ENCODE results near the gene HSP90AB1.

The HSP90AB1 gene

DNA sequence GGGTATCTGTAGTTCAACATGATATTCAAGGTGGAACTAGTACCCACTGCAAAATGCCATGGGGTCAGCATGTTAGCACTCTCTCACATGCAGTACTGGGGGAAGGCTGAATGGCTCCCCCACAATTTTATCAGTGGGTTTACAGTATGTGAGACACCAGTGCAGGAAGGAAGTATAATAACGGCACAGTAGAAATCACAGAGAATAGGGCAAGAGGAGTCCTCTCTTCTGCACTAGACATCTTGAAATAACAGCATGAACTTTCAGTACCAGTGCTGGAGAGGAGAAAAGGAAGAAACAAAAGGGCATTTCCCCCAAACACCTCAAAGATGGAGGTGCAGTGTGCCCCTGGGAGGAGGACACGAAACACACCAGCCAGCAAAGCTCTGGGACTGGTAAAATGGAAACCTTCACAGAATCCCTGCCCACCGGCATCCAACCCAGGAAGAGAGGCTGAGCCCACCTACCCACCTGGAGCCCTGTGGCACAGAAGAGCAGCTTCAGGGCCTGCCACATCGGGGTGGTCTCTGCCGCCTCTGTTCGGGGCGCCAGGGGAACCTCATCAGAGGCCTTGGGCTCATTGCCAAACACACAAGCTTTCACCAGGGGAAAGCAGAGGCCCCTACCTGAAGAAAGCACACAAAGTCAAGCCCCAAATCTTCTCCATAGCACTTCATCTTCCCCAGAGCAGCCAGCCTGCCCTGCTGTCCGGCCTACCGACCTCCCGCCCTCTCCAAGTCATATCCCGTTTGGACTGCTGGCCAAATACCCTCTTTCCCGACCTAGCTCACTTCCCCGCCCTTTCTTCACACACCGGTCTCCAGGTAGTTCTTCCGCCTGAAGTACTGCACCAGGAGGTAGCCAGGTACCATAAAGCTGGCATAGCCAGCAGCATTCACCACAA lies 9.2 kb downstream of the HSP90AB1 start:
- peak overlapping the region; percentile 65; the same call in 1 of the 2 replicates for H3K27ac ChIP-seq (ENCODE audit: extremely low read depth, low read depth, low read length)
- POLR2A ChIA-PET = interaction anchor here (0.6 to 3.7 kb wide), 20 partner anchors 9 to 649 kb away, joined by 3 to 131 read pairs (median 4); partner anchors contain the start of genes AARS2, HSP90AB1 and SLC29A1
- H3K9me3 ChIP-seq (ENCODE audit: control insufficient read depth, insufficient read depth, low read depth, low read length) = no peaks in the 10 kb centered on the region
- peak overlapping the region; percentile 82 for H3K4me3 ChIP-seq (ENCODE audit: low read depth, low read length)
- H3K4me1 ChIP-seq (ENCODE audit: control insufficient read depth, insufficient read depth, low read length) = no peaks in the 10 kb centered on the region
- CTCF ChIA-PET = interaction anchor here (0.6 to 3.2 kb wide), 37 partner anchors 8 to 590 kb away, joined by 3 to 36 read pairs (median 5); partner anchors contain the start of genes AARS2 and HSP90AB1
- TF ChIP-seq PRDM1 (tag by site-specific recombination; IDR thresholded peaks at IDR 0.05) (peak; percentile 65), OVOL3 (tag by site-specific recombination; IDR thresholded peaks at IDR 0.05) (no peak), SETDB1 (IDR thresholded peaks at IDR 0.05; ENCODE audit: insufficient read length, low read length) (no peak), SP3 (tag by site-specific recombination; IDR thresholded peaks at IDR 0.05) (no peak), ZNF10 (tag by site-specific recombination; IDR thresholded peaks at IDR 0.05) (peak; percentile 33; the same call in 1 of the 2 replicates)
- H3K36me3 ChIP-seq (ENCODE audit: control insufficient read depth in 2 of 2, insufficient read depth in 1 of 2, low read length in 2 of 2) = peaks cover 12 to 68% of the 10 kb centered on the region in 2 experiments

DNA sequence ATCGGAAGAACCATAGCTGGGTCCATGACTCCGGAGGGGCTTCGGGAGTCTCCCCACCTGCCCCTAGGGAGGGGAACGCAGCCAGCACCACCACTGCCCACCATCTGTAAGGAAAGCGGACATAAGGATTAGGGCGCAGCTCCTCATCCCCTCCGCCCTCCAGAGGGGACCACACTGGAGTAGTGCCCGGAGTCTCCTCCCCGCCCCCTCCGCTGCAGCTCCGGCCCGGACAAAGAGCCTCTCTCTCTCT lies 9.8 kb downstream of the HSP90AB1 start:
- Histone ChIP-seq H3K4me1 (ENCODE audit: control insufficient read depth, insufficient read depth, low read length) (no peaks in the 10 kb centered on the region), H3K36me3 (ENCODE audit: control insufficient read depth in 2 of 2, insufficient read depth in 1 of 2, low read length in 2 of 2) (peaks cover 10 to 67% of the 10 kb centered on the region in 2 experiments; a peak in 2 of 3 replicates), H3K9me3 (ENCODE audit: control insufficient read depth, insufficient read depth, low read depth, low read length) (no peaks in the 10 kb centered on the region), H3K27ac (ENCODE audit: extremely low read depth, low read depth, low read length) (peak overlapping the region; percentile 65; the same call in 1 of the 2 replicates), H3K4me3 (ENCODE audit: low read depth, low read length) (peak overlapping the region; percentile 82)
- CTCF ChIA-PET = interaction anchor here (0.6 to 3.2 kb wide), 39 partner anchors 8 to 1212 kb away, joined by 3 to 36 read pairs (median 5); partner anchors contain the start of genes AARS2 and HSP90AB1
- 0 out of 2 replicates have a peak, but pooled peaks have one; percentile 38 for TF ChIP-seq ZNF366 (tag by site-specific recombination; conservative IDR thresholded peaks at IDR 0.05)
- TF ChIP-seq ZBTB8A (tag by site-specific recombination; IDR thresholded peaks at IDR 0.05) = peak; percentile 47; the same call in 1 of the 2 replicates
- TF ChIP-seq ZNF768 (tag by site-specific recombination; IDR thresholded peaks at IDR 0.05) = no peak
- POLR2A ChIA-PET = interaction anchor here (0.6 to 3.7 kb wide), 21 partner anchors 10 to 650 kb away, joined by 3 to 131 read pairs (median 4); partner anchors contain the start of genes AARS2, HSP90AB1 and SLC29A1

DNA sequence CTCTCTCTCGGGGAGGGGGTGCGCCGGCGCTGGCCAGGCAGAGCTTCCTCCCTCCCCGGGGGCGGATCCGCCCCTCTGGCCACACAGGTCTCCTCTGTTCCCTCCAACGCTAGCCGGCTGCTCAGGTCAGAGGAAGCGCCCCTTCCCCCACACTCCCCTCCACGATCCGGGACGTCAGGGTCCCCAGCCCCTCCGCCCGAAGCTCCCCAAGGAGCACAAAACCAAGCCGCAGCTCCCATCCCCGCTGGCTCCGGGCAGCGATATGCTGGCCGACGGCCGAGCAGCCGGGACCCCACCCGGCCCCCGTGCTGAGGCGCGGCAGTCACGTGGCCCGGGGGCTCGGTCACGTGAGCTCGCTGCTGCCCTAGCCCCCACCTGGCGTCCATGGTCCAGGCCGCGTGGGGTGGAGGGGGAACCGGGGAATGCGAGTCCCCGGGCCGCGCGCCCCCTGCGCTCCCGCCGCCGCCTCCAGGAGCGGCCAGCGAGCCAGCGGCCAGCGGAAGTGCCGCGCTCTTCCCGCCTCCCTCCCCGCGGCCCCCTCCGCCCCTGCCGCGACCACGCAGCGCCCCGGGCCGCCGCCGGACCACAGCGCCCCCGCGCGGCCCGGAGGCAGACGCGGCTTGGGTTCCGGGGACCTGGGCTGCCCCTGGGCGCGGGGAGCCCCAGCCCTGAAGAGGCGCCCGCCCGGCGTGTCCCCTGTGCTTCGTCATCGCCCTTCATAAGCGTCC lies 10.3 kb downstream of the HSP90AB1 start, which contains the start of gene SLC35B2:
Gene SLC35B2 (minus strand): TSS at position 504 of the 728 bp plus-strand sequence. CDS start 118 bp downstream, at position 386.
- peak within 1 kb of the TSS; percentile 82 for H3K4me3 ChIP-seq (ENCODE audit: low read depth, low read length)
- POLR2A ChIA-PET = interaction anchor here (0.6 to 3.7 kb wide), 22 partner anchors 11 to 650 kb away, joined by 3 to 131 read pairs (median 4); partner anchors contain the start of genes AARS2, HSP90AB1 and SLC29A1
- peaks cover 5 to 66% of the 10 kb centered on the region in 2 experiments; a peak in 2 of 3 replicates for H3K36me3 ChIP-seq (ENCODE audit: control insufficient read depth in 2 of 2, insufficient read depth in 1 of 2, low read length in 2 of 2)
- H3K9me3 ChIP-seq (ENCODE audit: control insufficient read depth, insufficient read depth, low read depth, low read length) = no peaks in the 10 kb centered on the region
- H3K27ac ChIP-seq (ENCODE audit: extremely low read depth, low read depth, low read length) = peak within 1 kb of the TSS; percentile 65; the same call in 1 of the 2 replicates
- no peaks in the 10 kb centered on the region for H3K4me1 ChIP-seq (ENCODE audit: control insufficient read depth, insufficient read depth, low read length)
- CTCF ChIA-PET = interaction anchor here (0.6 to 3.2 kb wide), 38 partner anchors 7 to 1212 kb away, joined by 3 to 36 read pairs (median 5); partner anchors contain the start of genes AARS2 and HSP90AB1
- TF ChIP-seq ZNF521 (tag by site-specific recombination; IDR thresholded peaks at IDR 0.05) (no peak), ZNF2 (tag by site-specific recombination; IDR thresholded peaks at IDR 0.05) (peak; percentile 26; the same call in 1 of the 2 replicates), SP7 (tag by site-specific recombination; IDR thresholded peaks at IDR 0.05) (peak; percentile 88), ZNF626 (tag by site-specific recombination; IDR thresholded peaks at IDR 0.05) (no peak), ZIC2 (tag by site-specific recombination; IDR thresholded peaks at IDR 0.05) (peak; percentile 82), ZNF324 (tag by site-specific recombination; IDR thresholded peaks at IDR 0.05) (peak; percentile 91), ZNF843 (tag by site-specific recombination; IDR thresholded peaks at IDR 0.05) (peak; percentile 50; the same call in 1 of the 2 replicates), HOXC10 (CRISPR knock-in tag; IDR thresholded peaks at IDR 0.05) (0 out of 2 replicates have a peak, but pooled peaks have one; percentile 75), KLF8 (tag by site-specific recombination; IDR thresholded peaks at IDR 0.05) (peak; percentile 97), ZNF677 (tag by site-specific recombination; IDR thresholded peaks at IDR 0.05) (peak; percentile 38; the same call in 1 of the 2 replicates)
- TF ChIP-seq, protein P1, sequence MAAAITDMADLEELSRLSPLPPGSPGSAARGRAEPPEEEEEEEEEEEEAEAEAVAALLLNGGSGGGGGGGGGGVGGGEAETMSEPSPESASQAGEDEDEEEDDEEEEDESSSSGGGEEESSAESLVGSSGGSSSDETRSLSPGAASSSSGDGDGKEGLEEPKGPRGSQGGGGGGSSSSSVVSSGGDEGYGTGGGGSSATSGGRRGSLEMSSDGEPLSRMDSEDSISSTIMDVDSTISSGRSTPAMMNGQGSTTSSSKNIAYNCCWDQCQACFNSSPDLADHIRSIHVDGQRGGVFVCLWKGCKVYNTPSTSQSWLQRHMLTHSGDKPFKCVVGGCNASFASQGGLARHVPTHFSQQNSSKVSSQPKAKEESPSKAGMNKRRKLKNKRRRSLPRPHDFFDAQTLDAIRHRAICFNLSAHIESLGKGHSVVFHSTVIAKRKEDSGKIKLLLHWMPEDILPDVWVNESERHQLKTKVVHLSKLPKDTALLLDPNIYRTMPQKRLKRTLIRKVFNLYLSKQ (tag by site-specific recombination; IDR thresholded peaks at IDR 0.05; ENCODE audit: borderline replicate concordance) = no peak
- TF ChIP-seq, protein P2, sequence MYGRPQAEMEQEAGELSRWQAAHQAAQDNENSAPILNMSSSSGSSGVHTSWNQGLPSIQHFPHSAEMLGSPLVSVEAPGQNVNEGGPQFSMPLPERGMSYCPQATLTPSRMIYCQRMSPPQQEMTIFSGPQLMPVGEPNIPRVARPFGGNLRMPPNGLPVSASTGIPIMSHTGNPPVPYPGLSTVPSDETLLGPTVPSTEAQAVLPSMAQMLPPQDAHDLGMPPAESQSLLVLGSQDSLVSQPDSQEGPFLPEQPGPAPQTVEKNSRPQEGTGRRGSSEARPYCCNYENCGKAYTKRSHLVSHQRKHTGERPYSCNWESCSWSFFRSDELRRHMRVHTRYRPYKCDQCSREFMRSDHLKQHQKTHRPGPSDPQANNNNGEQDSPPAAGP (tag by site-specific recombination; IDR thresholded peaks at IDR 0.05) = peak; percentile 90; the same call in 1 of the 2 replicates
- TF ChIP-seq, protein P3, sequence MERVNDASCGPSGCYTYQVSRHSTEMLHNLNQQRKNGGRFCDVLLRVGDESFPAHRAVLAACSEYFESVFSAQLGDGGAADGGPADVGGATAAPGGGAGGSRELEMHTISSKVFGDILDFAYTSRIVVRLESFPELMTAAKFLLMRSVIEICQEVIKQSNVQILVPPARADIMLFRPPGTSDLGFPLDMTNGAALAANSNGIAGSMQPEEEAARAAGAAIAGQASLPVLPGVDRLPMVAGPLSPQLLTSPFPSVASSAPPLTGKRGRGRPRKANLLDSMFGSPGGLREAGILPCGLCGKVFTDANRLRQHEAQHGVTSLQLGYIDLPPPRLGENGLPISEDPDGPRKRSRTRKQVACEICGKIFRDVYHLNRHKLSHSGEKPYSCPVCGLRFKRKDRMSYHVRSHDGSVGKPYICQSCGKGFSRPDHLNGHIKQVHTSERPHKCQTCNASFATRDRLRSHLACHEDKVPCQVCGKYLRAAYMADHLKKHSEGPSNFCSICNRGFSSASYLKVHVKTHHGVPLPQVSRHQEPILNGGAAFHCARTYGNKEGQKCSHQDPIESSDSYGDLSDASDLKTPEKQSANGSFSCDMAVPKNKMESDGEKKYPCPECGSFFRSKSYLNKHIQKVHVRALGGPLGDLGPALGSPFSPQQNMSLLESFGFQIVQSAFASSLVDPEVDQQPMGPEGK (tag by site-specific recombination; IDR thresholded peaks at IDR 0.05) = peak; percentile 99
- TF ChIP-seq, protein P4, sequence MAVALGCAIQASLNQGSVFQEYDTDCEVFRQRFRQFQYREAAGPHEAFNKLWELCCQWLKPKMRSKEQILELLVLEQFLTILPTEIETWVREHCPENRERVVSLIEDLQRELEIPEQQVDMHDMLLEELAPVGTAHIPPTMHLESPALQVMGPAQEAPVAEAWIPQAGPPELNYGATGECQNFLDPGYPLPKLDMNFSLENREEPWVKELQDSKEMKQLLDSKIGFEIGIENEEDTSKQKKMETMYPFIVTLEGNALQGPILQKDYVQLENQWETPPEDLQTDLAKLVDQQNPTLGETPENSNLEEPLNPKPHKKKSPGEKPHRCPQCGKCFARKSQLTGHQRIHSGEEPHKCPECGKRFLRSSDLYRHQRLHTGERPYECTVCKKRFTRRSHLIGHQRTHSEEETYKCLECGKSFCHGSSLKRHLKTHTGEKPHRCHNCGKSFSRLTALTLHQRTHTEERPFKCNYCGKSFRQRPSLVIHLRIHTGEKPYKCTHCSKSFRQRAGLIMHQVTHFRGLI (tag by site-specific recombination; IDR thresholded peaks at IDR 0.05) = peak; percentile 41; the same call in 1 of the 2 replicates
